ENCODE data around the gene ZNF536.

- TF ChIP-seq, protein P1, sequence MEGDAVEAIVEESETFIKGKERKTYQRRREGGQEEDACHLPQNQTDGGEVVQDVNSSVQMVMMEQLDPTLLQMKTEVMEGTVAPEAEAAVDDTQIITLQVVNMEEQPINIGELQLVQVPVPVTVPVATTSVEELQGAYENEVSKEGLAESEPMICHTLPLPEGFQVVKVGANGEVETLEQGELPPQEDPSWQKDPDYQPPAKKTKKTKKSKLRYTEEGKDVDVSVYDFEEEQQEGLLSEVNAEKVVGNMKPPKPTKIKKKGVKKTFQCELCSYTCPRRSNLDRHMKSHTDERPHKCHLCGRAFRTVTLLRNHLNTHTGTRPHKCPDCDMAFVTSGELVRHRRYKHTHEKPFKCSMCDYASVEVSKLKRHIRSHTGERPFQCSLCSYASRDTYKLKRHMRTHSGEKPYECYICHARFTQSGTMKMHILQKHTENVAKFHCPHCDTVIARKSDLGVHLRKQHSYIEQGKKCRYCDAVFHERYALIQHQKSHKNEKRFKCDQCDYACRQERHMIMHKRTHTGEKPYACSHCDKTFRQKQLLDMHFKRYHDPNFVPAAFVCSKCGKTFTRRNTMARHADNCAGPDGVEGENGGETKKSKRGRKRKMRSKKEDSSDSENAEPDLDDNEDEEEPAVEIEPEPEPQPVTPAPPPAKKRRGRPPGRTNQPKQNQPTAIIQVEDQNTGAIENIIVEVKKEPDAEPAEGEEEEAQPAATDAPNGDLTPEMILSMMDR (IDR thresholded peaks at IDR 0.05), result no peak
- no peak for TF ChIP-seq EZH2 (IDR thresholded peaks at IDR 0.05; ENCODE audit: borderline replicate concordance, insufficient read depth, low read depth, low read length, poor library complexity, severe bottlenecking)
Observed at GRCh38 chr19:30341611-30342201, 30.5 kb upstream of the ZNF536 start.

Data from B cell (primary cell).